Mesendoderm (in vitro differentiated cells): ENCODE results near the gene SRGAP2C.
"Not testable (repeated sequence)": the region's sequence is repeated elsewhere in the genome, so short reads cannot be mapped to it uniquely, and the experiment has no call there.

Experiments
- DNase-seq: peaks from one replicate; pipeline ENCODE4 v3.0.0; 2013
- H2AK5ac ChIP-seq: 2 replicates; pipeline ENCODE4 v1.6.1; 2013; ENCODE audit warnings: low read length, inconsistent platforms
- H2BK120ac ChIP-seq: 2 replicates; pipeline ENCODE4 v1.6.1; 2013; ENCODE audit warnings: low read depth, mild to moderate bottlenecking, low read length, moderate library complexity, mixed read lengths
- H2BK15ac ChIP-seq: replicated peaks from 2 replicates; pipeline ENCODE4 v1.6.1; 2013; ENCODE audit warnings: low read depth, mild to moderate bottlenecking, moderate library complexity
- H2BK5ac ChIP-seq: 2 replicates; pipeline ENCODE4 v1.6.1; 2013; ENCODE audit warnings: low read length, inconsistent platforms
- H3K18ac ChIP-seq: 2 replicates; pipeline ENCODE4 v1.6.1; 2013; ENCODE audit warnings: mild to moderate bottlenecking, low read length, mixed read lengths
- H3K23ac ChIP-seq: one replicate; pipeline ENCODE4 v1.6.1; 2013; ENCODE audit warnings: low read length
- H3K27ac ChIP-seq: 2 replicates; pipeline ENCODE4 v1.5.1; 2013; ENCODE audit warnings: low read depth, mild to moderate bottlenecking, inconsistent platforms, low read length, moderate library complexity
- H3K27me3 ChIP-seq: 2 replicates; pipeline ENCODE4 v1.6.1; 2013; ENCODE audit warnings: low read length, control low read depth, mild to moderate bottlenecking, inconsistent platforms; ENCODE audit not compliant: insufficient read depth, poor library complexity
- H3K36me3 ChIP-seq: 2 replicates; pipeline ENCODE4 v1.6.1; 2013; ENCODE audit warnings: low read length, inconsistent platforms; ENCODE audit not compliant: control insufficient read depth, insufficient read depth
- H3K4ac ChIP-seq: one replicate; pipeline ENCODE4 v1.6.1; 2013; ENCODE audit warnings: low read depth, mild to moderate bottlenecking, low read length, moderate library complexity
- H3K4me1 ChIP-seq: 2 replicates; pipeline ENCODE4 v1.6.1; 2013; ENCODE audit warnings: low read depth, low read length, inconsistent platforms; ENCODE audit not compliant: control insufficient read depth
- H3K4me2 ChIP-seq: 2 replicates; pipeline ENCODE4 v1.6.1; 2013; ENCODE audit warnings: low read length
- H3K4me3 ChIP-seq: 2 replicates; pipeline ENCODE4 v1.5.1; 2013; ENCODE audit warnings: mild to moderate bottlenecking, low read length
- H3K56ac ChIP-seq: one replicate; pipeline ENCODE4 v1.6.1; 2013; ENCODE audit warnings: low read length
- H3K79me1 ChIP-seq: 2 replicates; pipeline ENCODE4 v1.6.1; 2013; ENCODE audit warnings: low read length, inconsistent platforms
- H3K79me2 ChIP-seq: 2 replicates; pipeline ENCODE4 v1.6.1; 2013; ENCODE audit warnings: mild to moderate bottlenecking, low read length; ENCODE audit not compliant: control insufficient read depth, insufficient read depth
- H3K9ac ChIP-seq: 2 replicates; pipeline ENCODE4 v1.6.1; 2013; ENCODE audit warnings: low read length, inconsistent platforms
- H4K5ac ChIP-seq: one replicate; pipeline ENCODE4 v1.6.1; 2013; ENCODE audit warnings: low read length
- H4K8ac ChIP-seq: one replicate; pipeline ENCODE4 v1.6.1; 2013; ENCODE audit warnings: low read depth, mild to moderate bottlenecking, control low read depth, low read length, moderate library complexity
- WGBS: extraction: QIAGEN DNeasy Blood & Tissue Kit; methylation state at CpG from one replicate; pipeline ENCODE4 v1.1.7; 2013; ENCODE audit warnings: low lambda C conversion rate, missing lambda C conversion rate; ENCODE audit not compliant: insufficient coverage; ENCODE audit errors: extremely low coverage; 5-methylcytosine and 5-hydroxymethylcytosine counted together

SRGAP2C gene

DNA sequence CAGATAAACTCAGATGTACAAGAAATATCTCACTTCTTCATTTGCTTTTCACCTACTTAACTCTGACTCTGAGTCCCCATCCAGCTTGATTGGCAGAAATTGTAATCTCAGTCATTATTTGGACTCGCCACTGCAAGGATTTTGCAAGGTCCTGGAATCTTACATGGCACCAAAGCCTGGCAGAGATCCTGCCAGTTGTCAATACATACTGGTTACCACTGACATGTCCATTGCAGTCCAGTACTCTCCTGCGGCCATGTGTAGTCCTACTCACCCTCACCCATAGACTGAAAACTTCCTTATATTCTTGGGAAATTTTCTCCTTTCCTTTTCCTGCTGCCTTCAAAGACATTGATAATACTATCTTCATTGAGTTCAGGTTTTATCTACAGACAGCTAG is 30.0 kb upstream of the SRGAP2C start:
- H4K5ac ChIP-seq, H3K9ac ChIP-seq, H3K27ac ChIP-seq, H3K23ac ChIP-seq, H2AK5ac ChIP-seq, H2BK5ac ChIP-seq, H3K79me2 ChIP-seq, H4K8ac ChIP-seq, H3K4me1 ChIP-seq, H2BK120ac ChIP-seq, H3K4me2 ChIP-seq, H3K4me3 ChIP-seq, H2BK15ac ChIP-seq, H3K18ac ChIP-seq, DNase-seq, H3K4ac ChIP-seq, H3K56ac ChIP-seq, H3K79me1 ChIP-seq, H3K27me3 ChIP-seq, H3K36me3 ChIP-seq: not testable (repeated sequence)
- WGBS = no CpG with 5 or more reads among the region's 2 CpGs

DNA sequence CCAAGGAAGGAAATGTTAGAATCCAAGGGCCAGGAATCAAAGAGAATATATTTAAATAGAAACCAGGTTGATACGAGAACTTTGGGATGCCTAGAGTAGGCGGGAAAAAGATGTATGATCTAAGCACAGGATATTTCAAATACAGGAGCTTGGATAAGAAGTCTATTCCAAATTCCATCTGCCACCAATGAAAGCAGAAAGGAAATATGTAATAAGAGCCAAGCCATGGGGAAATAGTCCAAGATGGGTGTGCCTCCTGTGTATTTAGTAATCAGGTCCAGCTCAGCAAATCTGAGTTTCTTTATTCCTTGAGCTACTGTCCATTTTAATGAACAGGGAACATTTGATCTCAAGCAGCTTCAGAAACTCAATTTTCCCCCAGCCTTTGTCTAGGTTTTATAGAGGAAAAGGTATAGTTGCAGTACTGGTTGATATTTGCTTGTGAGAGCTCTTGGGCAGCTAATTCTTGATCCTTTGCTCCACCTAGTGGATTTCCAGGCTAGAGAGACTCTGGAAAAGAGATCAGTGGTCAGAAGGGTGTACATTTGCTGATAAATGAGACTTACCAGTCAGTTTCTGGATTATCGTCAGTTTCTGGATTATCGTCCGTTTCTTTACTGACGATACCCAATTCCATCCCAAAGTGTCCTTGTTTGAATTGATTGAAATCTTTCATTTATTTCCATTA is 29.0 kb upstream of the SRGAP2C start:
- not testable (repeated sequence) for H3K4me2 ChIP-seq, H3K4ac ChIP-seq, H2BK5ac ChIP-seq, H2BK15ac ChIP-seq, H3K27ac ChIP-seq, H3K4me1 ChIP-seq, H3K27me3 ChIP-seq, H2BK120ac ChIP-seq, H3K79me2 ChIP-seq, H3K4me3 ChIP-seq, H3K23ac ChIP-seq, H2AK5ac ChIP-seq, H3K36me3 ChIP-seq, H3K9ac ChIP-seq, H4K5ac ChIP-seq, H4K8ac ChIP-seq, H3K18ac ChIP-seq, H3K79me1 ChIP-seq, H3K56ac ChIP-seq
- no CpG with 5 or more reads among the region's 6 CpGs for WGBS
- peak; percentile 9 for DNase-seq

GRCh38 chr1:121156958-121157603 is 27.7 kb upstream of the SRGAP2C start:
- H4K8ac ChIP-seq, H3K4me3 ChIP-seq, H3K23ac ChIP-seq, H3K9ac ChIP-seq, H3K4me2 ChIP-seq, H3K79me1 ChIP-seq, DNase-seq, H3K56ac ChIP-seq, H2BK15ac ChIP-seq, H3K4me1 ChIP-seq, H3K36me3 ChIP-seq, H4K5ac ChIP-seq, H3K4ac ChIP-seq, H3K27ac ChIP-seq, H2BK120ac ChIP-seq, H3K79me2 ChIP-seq, H2AK5ac ChIP-seq, H2BK5ac ChIP-seq, H3K18ac ChIP-seq, H3K27me3 ChIP-seq: not testable (repeated sequence)
- WGBS = no CpG with 5 or more reads among the region's 4 CpGs

DNA sequence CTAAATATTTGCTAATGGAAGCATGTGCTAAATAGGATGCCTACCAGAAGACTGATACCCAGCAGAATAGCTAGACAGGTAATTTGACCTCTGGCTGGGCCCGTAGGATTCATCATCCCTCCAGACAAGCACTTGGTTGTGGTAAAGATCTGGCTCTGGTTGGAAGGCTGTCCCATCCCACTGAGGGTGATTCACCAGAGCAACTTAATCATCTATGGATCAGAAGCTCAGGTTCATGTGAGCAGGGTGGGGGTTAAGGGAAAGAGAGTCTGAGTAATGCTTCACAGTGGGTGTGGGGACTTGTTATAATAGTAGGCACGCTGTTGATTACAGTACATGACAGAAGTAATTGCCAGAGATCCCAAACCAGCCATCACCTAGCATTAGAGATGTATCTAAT is 27.2 kb upstream of the SRGAP2C start:
- not testable (repeated sequence) for DNase-seq, H4K5ac ChIP-seq, H3K56ac ChIP-seq, H2BK15ac ChIP-seq, H3K79me1 ChIP-seq, H3K4me2 ChIP-seq, H3K36me3 ChIP-seq, H3K27me3 ChIP-seq, H3K9ac ChIP-seq, H4K8ac ChIP-seq, H3K4ac ChIP-seq, H2BK120ac ChIP-seq, H3K79me2 ChIP-seq, H3K4me3 ChIP-seq, H2AK5ac ChIP-seq, H3K27ac ChIP-seq, H3K4me1 ChIP-seq, H3K23ac ChIP-seq, H3K18ac ChIP-seq, H2BK5ac ChIP-seq
- no CpG with 5 or more reads among the region's 2 CpGs for WGBS

DNA sequence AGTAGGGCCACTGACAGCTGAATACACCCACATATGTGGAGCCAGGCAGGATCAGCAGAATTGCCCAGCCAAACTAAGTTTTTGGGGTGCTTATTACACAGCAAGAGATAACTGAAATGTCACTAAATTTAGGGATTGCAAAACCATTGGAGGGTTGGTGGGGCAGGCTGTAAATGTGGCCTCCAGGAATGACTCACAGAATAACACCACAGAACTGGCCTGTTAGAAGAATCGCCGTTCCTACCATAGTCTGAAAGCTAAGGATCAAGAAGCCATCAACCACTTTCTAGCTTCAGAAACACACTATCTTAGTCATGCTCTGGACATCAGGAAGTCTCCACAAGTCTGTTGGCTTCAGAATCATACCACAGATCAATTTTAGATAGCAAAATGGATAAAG is 24.7 kb upstream of the SRGAP2C start:
- H3K27me3 ChIP-seq, H3K9ac ChIP-seq, H3K27ac ChIP-seq, H2AK5ac ChIP-seq, H3K79me1 ChIP-seq, H3K23ac ChIP-seq, H4K8ac ChIP-seq, H3K4ac ChIP-seq, DNase-seq, H3K79me2 ChIP-seq, H2BK5ac ChIP-seq, H3K4me3 ChIP-seq, H3K56ac ChIP-seq, H3K18ac ChIP-seq, H2BK120ac ChIP-seq, H3K36me3 ChIP-seq, H3K4me1 ChIP-seq, H3K4me2 ChIP-seq, H2BK15ac ChIP-seq, H4K5ac ChIP-seq: not testable (repeated sequence)
- WGBS = no CpG with 5 or more reads among the region's 2 CpGs
